NK-92 treated with Interleukin-12 subunit alpha and Interleukin-12 subunit beta, amount 100 ng/mL, for 24 hours (cell line): ENCODE measurements around the gene ATXN3L.
"Not testable (repeated sequence)": the region's sequence is repeated elsewhere in the genome, so short reads cannot be mapped to it uniquely, and the experiment has no call there.

ENCODE experiments used
- DNase-seq: peaks from one replicate; lab custom pipeline; 2025; lab: John Stamatoyannopoulos, UW

Gene ATXN3L

GRCh38 chrX:13305108-13305507, 14.7 kb downstream of the ATXN3L start:
- no peak for DNase-seq

- DNase-seq: no peak
Measured at GRCh38 chrX:13304052-13304451, 15.8 kb downstream of the ATXN3L start.

GRCh38 chrX:13303248-13303647, 16.6 kb downstream of the ATXN3L start:
- DNase-seq: not testable (repeated sequence)

GRCh38 chrX:13298836-13299235, 21.0 kb downstream of the ATXN3L start:
- DNase-seq: no peak

GRCh38 chrX:13295841-13296240, 24.0 kb downstream of the ATXN3L start:
- DNase-seq: no peak

GRCh38 chrX:13293700-13294099, 26.2 kb downstream of the ATXN3L start:
- DNase-seq: no peak

GRCh38 chrX:13290891-13291614, 28.8 kb downstream of the ATXN3L start:
- no peak for DNase-seq

- no peak for DNase-seq
Measured at GRCh38 chrX:13288671-13289070, 31.2 kb downstream of the ATXN3L start.

GRCh38 chrX:13287816-13288215, 32.0 kb downstream of the ATXN3L start:
- no peak for DNase-seq

- DNase-seq: no peak
Measured at GRCh38 chrX:13285693-13286092, 34.2 kb downstream of the ATXN3L start.

GRCh38 chrX:13285229-13285628, 34.6 kb downstream of the ATXN3L start:
- DNase-seq: no peak

- DNase-seq: no peak
Measured at GRCh38 chrX:13284570-13284969, 35.3 kb downstream of the ATXN3L start.

- DNase-seq: no peak
Measured at GRCh38 chrX:13283950-13284546, 35.8 kb downstream of the ATXN3L start.

- no peak for DNase-seq
Measured at GRCh38 chrX:13283512-13283911, 36.3 kb downstream of the ATXN3L start.

GRCh38 chrX:13281289-13281688, 38.6 kb downstream of the ATXN3L start:
- DNase-seq: no peak

GRCh38 chrX:13279279-13280018, 40.4 kb downstream of the ATXN3L start:
- no peak for DNase-seq

- no peak for DNase-seq
Measured at GRCh38 chrX:13277539-13277938, 42.3 kb downstream of the ATXN3L start.

GRCh38 chrX:13276991-13277390, 42.9 kb downstream of the ATXN3L start:
- no peak for DNase-seq

GRCh38 chrX:13275031-13275430, 44.8 kb downstream of the ATXN3L start:
- no peak for DNase-seq

GRCh38 chrX:13272426-13272825, 47.4 kb downstream of the ATXN3L start:
- DNase-seq: no peak

- no peak for DNase-seq
Measured at GRCh38 chrX:13271511-13271910, 48.3 kb downstream of the ATXN3L start.

GRCh38 chrX:13270360-13270759, 49.5 kb downstream of the ATXN3L start:
- DNase-seq: no peak

GRCh38 chrX:13268874-13269273, 51.0 kb downstream of the ATXN3L start:
- no peak for DNase-seq
